ENCODE measurements around the gene ACTR6.

- TF ChIP-seq CTCF (IDR thresholded peaks at IDR 0.05 in 8 of 11, conservative IDR thresholded peaks at IDR 0.05 in 3 of 11) (no peak), POLR2A (IDR thresholded peaks at IDR 0.05) (no peak), POLR2AphosphoS5 (IDR thresholded peaks at IDR 0.05) (no peak)
Observed at GRCh38 chr12:100273782-100274181, 73.2 kb downstream of the ACTR6 start.
